GOT3 (cell line): ENCODE results near the gene GP9.

Experiments used
- DNase-seq: peaks from one replicate; lab custom pipeline; 2025; ENCODE audit warnings: mixed read lengths; lab: John Stamatoyannopoulos, UW

GP9 gene

GRCh38 chr3:129060276-129061022 is at the start of gene GP9:
TSS of gene GP9 (plus strand) at chr3:129060779. CDS start at chr3:129061740, 961 bp downstream.
- no peak for DNase-seq

- no peak for DNase-seq
These were observed 47.1 kb upstream of the GP9 start for GRCh38 chr3:129013491-129013891.

GRCh38 chr3:129014148-129014547 is 46.4 kb upstream of the GP9 start:
- DNase-seq: no peak

- DNase-seq: no peak
These were observed 45.7 kb upstream of the GP9 start for GRCh38 chr3:129014793-129015345.

GRCh38 chr3:129015388-129016105 is 45.0 kb upstream of the GP9 start:
- no peak for DNase-seq

GRCh38 chr3:129016356-129016719 is 44.2 kb upstream of the GP9 start:
- no peak for DNase-seq

GRCh38 chr3:129016720-129017483 is 43.7 kb upstream of the GP9 start:
- DNase-seq: no peak

- no peak for DNase-seq
These were observed 43.1 kb upstream of the GP9 start for GRCh38 chr3:129017484-129017899.

- DNase-seq: no peak
These were observed 42.3 kb upstream of the GP9 start for GRCh38 chr3:129018271-129018670.

GRCh38 chr3:129018751-129019150 is 41.8 kb upstream of the GP9 start:
- no peak for DNase-seq

GRCh38 chr3:129019266-129019665 is 41.3 kb upstream of the GP9 start:
- DNase-seq: no peak

- no peak for DNase-seq
These were observed 39.9 kb upstream of the GP9 start for GRCh38 chr3:129020691-129021090.

- no peak for DNase-seq
These were observed 39.4 kb upstream of the GP9 start for GRCh38 chr3:129021140-129021551.

GRCh38 chr3:129022114-129023007 is 38.2 kb upstream of the GP9 start:
- DNase-seq: no peak

- DNase-seq: no peak
These were observed 37.6 kb upstream of the GP9 start for GRCh38 chr3:129023008-129023358.

- no peak for DNase-seq
These were observed 36.7 kb upstream of the GP9 start for GRCh38 chr3:129023909-129024308.

GRCh38 chr3:129025108-129025507 is 35.5 kb upstream of the GP9 start:
- no peak for DNase-seq

- no peak for DNase-seq
These were observed 34.7 kb upstream of the GP9 start for GRCh38 chr3:129025691-129026435.

GRCh38 chr3:129026728-129027543 is 33.6 kb upstream of the GP9 start:
- DNase-seq: peak; percentile 62

GRCh38 chr3:129027544-129027880 is 33.1 kb upstream of the GP9 start:
- no peak for DNase-seq
